GM18873 (cell line): ENCODE results near the gene AQP2.
"Not testable (repeated sequence)": the region's sequence is repeated elsewhere in the genome, so short reads cannot be mapped to it uniquely, and the experiment has no call there.

Experiments used
- ATAC-seq: cut with Tn5 transposase; IDR thresholded peaks from one replicate; pipeline ENCODE4 v1.9.1; 2021; ENCODE audit warnings: mild to moderate bottlenecking, moderate library complexity, moderate number of reproducible peaks; ENCODE audit not compliant: unreplicated experiment, low FRiP score

The AQP2 gene

DNA sequence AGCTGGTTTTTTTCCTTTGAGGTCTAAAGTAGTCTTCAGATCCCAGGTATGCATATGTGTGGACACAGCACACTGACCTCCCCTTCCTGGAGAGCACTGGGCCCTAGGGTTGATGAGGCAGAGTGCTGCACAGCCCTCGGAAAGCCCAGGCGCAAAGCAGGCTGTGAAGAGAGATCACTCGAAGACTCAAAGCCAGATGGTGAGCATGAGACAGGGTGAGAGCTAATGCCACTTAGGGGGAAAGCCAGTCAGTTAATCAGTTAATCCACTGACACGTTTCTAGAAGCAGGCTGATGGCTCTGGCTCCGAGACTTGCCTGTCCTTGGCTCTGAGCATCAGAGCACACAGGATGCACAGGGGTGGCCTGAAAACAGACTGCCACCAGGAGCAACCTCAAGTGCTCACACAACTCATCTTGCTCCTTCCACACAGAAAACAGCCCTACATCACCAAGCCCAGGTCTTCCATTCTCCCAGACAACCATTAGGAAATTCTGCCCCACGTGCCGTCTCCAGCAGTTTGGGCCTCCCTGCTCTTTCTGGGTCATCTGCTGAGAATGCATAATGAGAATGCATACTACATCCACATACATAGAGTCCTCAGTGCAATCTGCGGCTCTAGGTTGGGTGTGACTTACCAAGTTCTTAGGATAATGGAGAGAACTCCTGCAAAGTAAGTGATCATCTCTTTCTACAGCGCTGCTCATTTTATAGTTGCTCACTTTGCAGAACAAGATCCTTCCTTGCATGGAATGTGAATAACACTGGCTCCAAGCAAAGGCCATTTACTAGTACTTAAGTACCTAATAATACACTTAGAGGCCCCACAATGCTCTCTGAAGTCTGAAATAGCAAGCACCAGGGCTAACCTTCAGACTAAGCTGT lies 34.2 kb downstream of the AQP2 start:
- ATAC-seq, result no peak

- no peak for ATAC-seq
Measured at GRCh38 chr12:49985981-49986380, 35.4 kb downstream of the AQP2 start.

DNA sequence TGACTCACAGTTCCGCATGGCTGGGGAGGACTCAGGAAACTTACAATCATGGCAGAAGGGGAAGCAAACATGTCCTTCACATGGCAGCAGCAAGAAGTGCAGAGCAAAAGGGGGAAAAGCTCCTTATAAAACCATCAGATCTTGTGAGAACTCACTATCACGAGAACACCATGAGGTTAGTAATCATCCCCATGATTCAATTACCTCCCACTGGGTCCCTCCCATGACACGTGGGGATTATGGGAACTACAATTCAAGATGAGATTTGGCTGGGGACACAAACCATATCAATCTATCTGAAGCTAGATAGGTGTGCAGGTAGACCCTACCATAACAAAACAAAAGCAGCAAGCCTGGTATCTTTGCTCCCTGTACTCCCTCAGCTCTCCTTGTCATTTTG lies 35.9 kb downstream of the AQP2 start:
- not testable (repeated sequence) for ATAC-seq

DNA sequence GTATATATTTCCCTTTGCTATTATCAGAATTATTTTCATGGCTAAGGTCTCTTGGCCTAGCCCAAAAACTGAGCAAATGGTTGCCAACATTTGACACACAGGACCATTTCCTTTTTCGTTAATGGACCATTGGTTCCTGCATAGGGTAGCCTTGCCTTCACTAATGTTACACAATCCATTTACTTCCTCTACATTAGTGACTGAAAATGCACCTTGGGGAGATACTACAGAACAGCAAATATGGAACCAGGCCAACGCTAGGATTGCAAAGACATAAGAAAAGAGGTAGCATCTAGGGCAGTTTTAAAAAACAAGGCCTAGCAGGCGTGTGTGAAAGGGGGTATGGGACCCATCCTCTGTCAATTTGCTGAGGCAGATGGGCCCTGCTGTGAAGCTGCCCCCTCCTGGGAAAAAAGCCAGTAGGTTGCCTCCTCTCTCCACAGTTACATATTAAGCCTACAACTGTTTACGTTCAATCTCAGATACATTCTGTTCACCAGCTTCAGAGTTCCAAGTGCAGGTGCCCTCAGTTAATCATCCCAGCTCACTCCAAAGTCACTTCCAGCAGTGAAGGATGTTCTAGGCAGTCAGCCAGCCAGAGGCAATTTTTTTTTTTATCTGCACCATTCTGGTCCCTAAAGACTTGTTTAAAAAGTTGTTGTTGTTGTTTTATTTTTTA lies 37.2 kb downstream of the AQP2 start:
- ATAC-seq, result no peak

DNA sequence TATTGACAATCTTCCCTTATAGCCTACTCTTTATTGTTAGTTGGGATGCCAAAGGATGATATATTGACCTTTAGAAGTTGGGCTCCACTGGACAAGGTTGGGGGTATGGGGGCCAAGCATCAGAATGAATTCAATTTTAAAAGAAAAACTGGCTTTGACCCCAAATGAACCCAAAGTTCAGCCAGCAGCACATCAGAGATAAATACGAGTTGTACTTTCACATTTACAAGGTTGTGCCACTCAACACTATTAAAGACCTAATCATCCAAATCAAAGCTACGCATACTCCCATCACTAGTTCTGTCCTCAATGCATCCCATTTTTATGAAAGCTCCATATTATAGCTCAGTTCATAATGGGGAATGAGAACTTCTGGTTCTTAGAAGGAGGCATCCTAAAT lies 38.9 kb downstream of the AQP2 start:
- not testable (repeated sequence) for ATAC-seq

GRCh38 chr12:49990273-49990672 lies 39.7 kb downstream of the AQP2 start:
- ATAC-seq, result no peak

- no peak for ATAC-seq
Measured at GRCh38 chr12:49998453-49998852, 47.9 kb downstream of the AQP2 start.

GRCh38 chr12:50003595-50003994 lies 53.1 kb downstream of the AQP2 start:
- no peak for ATAC-seq

- ATAC-seq, result no peak
Measured at GRCh38 chr12:50004696-50005095, 54.2 kb downstream of the AQP2 start.

- no peak for ATAC-seq
Measured at GRCh38 chr12:50005175-50005574, 54.6 kb downstream of the AQP2 start.

DNA sequence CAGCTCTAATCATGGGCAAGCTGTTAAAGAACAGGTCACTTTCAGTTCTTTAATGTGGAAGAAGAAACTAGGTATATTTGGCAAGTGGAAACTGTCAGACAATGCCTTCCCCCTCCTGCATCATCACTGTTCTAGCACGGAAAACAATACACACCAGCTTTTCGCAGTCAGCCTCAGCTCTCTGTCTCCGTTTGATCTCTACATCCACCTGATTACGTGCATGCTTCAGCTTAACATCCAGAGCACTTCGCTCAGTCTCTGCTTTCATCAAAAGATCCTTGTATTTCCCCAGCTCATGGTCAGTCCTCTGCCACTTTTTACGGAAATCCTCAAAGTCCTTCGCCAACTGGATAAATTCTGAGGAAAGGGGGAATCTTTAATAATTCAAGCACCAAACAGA lies 55.7 kb downstream of the AQP2 start:
- no peak for ATAC-seq

- no peak for ATAC-seq
Measured at GRCh38 chr12:50006754-50007442, 56.4 kb downstream of the AQP2 start.
